Body of pancreas (tissue), 4 donors: ENCODE results near the gene C3orf18.

Experiments used
- POLR2A ChIP-seq, 3 donors: fragments of 450-650 bp; IDR thresholded peaks; one replicate each; pipeline ENCODE4 v1.6.1; 2016; ENCODE audit warnings: antibody characterized with exemption in 3 of 3, mild to moderate bottlenecking in 2 of 3
- TF ChIP-seq, protein P1 (sequence below), 7 experiments: fragments of 450-650 bp in 4 of 7; fragments of 200-600 bp in 3 of 7; sonication (generic) in 3 of 7; IDR thresholded peaks; one replicate each; pipeline ENCODE4 v1.5.1; 2016 to 2019; ENCODE audit warnings: antibody characterized with exemption in 7 of 7

DNA sequence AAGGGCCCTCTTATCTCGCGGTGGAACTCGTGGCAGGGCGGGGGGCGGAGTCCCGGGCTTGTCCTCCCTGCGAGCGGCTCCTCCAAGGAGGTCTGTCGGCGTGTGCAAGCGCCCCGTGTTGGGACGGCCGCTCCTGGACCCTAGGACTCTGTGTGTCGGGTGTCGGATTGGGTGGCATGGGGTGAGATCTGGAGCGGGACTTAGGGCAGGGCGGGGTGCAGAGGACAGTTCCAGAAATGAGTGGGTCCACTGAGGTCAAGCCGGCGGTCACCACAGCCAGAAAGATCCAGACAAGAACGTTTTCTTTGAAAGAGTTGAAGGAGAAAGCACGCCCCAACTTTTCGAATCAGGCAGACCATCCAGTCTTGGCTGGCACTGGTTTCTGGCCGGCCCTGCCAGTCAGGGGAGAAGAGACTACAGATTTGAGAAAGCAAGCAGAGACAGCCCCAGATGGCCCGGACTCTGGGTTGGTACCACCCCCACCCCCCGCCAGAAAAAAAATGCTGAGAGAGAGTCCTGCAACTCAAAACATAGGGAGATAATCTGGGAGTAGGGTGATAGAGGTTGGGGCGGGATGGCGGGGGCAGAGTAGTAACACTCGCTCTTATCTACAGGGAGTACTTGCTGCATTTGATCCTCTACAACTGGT lies 44.8 kb upstream of the C3orf18 start:
- TF ChIP-seq, protein P1, sequence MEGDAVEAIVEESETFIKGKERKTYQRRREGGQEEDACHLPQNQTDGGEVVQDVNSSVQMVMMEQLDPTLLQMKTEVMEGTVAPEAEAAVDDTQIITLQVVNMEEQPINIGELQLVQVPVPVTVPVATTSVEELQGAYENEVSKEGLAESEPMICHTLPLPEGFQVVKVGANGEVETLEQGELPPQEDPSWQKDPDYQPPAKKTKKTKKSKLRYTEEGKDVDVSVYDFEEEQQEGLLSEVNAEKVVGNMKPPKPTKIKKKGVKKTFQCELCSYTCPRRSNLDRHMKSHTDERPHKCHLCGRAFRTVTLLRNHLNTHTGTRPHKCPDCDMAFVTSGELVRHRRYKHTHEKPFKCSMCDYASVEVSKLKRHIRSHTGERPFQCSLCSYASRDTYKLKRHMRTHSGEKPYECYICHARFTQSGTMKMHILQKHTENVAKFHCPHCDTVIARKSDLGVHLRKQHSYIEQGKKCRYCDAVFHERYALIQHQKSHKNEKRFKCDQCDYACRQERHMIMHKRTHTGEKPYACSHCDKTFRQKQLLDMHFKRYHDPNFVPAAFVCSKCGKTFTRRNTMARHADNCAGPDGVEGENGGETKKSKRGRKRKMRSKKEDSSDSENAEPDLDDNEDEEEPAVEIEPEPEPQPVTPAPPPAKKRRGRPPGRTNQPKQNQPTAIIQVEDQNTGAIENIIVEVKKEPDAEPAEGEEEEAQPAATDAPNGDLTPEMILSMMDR (IDR thresholded peaks at IDR 0.05) = no peak
- TF ChIP-seq POLR2A (IDR thresholded peaks at IDR 0.05) = no peak
